KMS-11 (cell line): Measurements from ENCODE around the gene CTH.
"Not testable (repeated sequence)": the region's sequence is repeated elsewhere in the genome, so short reads cannot be mapped to it uniquely, and the experiment has no call there.

Experiments used
- H2AFZ ChIP-seq: fragments of 200-600 bp; sonication (generic); 2 replicates; pipeline ENCODE4 v1.6.1; 2016; ENCODE audit warnings: antibody characterized with exemption, mixed run types, low read depth
- H3K27ac ChIP-seq: fragments of 200-600 bp; sonication (generic); 2 replicates; pipeline ENCODE4 v1.6.1; 2016; ENCODE audit warnings: mild to moderate bottlenecking, mixed run types
- H3K27me3 ChIP-seq: fragments of 200-600 bp; sonication (generic); 2 replicates; pipeline ENCODE4 v1.6.1; 2017; ENCODE audit warnings: mild to moderate bottlenecking, low read depth, mixed run types, moderate library complexity; ENCODE audit not compliant: insufficient read depth
- H3K36me3 ChIP-seq: fragments of 200-600 bp; sonication (generic); 2 replicates; pipeline ENCODE4 v1.6.1; 2017; ENCODE audit warnings: mild to moderate bottlenecking, mixed run types; ENCODE audit not compliant: insufficient read depth
- H3K4me1 ChIP-seq: fragments of 200-600 bp; sonication (generic); 2 replicates; pipeline ENCODE4 v1.6.1; 2016; ENCODE audit warnings: mild to moderate bottlenecking, low read depth, mixed run types; ENCODE audit not compliant: poor library complexity, severe bottlenecking
- H3K4me2 ChIP-seq: fragments of 200-600 bp; sonication (generic); 2 replicates; pipeline ENCODE4 v1.7.0; 2016; ENCODE audit warnings: mild to moderate bottlenecking, mixed run types
- H3K4me3 ChIP-seq: fragments of 200-600 bp; sonication (generic); IDR thresholded peaks from 2 replicates; pipeline ENCODE4 v1.6.1; 2017; ENCODE audit warnings: low read depth, low read length, mixed read lengths; ENCODE audit not compliant: insufficient read depth
- H3K79me2 ChIP-seq: fragments of 200-600 bp; sonication (generic); 2 replicates; pipeline ENCODE4 v1.6.1; 2016; ENCODE audit warnings: low read depth, mixed run types; ENCODE audit not compliant: insufficient read depth
- H3K9ac ChIP-seq: fragments of 200-600 bp; sonication (generic); 2 replicates; pipeline ENCODE4 v1.6.1; 2016; ENCODE audit warnings: mild to moderate bottlenecking, mixed run types
- H4K20me1 ChIP-seq: fragments of 200-600 bp; sonication (generic); 2 replicates; pipeline ENCODE4 v1.6.1; 2016; ENCODE audit warnings: mild to moderate bottlenecking, mixed run types; ENCODE audit not compliant: insufficient read depth
- CTCF ChIP-seq: fragments of 200-600 bp; sonication (generic); conservative IDR thresholded peaks from 2 replicates; pipeline ENCODE4 v1.6.1; 2017; ENCODE audit warnings: low read depth, mild to moderate bottlenecking, antibody characterized with exemption, low read length, moderate library complexity, mixed read lengths

The CTH gene

DNA sequence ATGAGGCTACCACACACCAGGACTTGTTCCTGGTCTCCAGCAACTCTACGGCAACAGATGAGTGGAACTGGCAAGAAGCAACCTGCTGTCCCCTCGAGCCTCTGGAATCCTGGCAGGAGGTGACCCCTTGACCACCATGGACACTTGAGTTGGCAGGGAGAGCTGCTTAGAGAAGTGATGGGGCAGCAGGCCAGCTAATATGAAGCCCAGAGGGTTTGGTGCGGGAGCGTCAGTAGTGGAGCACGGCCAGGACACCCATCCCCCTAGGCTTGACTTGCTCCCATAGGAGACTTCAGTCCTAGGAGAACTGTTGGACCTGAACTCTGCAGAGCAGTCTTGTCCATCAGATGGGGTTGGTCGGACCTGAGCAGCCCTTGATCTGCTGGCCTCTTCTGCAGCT is 56.5 kb downstream of the CTH start:
- no peaks in the 10 kb centered on the region for H4K20me1 ChIP-seq
- H2AFZ ChIP-seq: no peak overlapping the region
- no peaks in the 10 kb centered on the region for H3K36me3 ChIP-seq
- no peaks in the 10 kb centered on the region for H3K79me2 ChIP-seq
- H3K27me3 ChIP-seq: no peaks in the 10 kb centered on the region
- H3K4me3 ChIP-seq: no peak overlapping the region
- H3K27ac ChIP-seq: no peak overlapping the region
- H3K4me1 ChIP-seq: no peaks in the 10 kb centered on the region
- no peak overlapping the region for H3K4me2 ChIP-seq
- no peak for TF ChIP-seq CTCF
- H3K9ac ChIP-seq: no peak overlapping the region

DNA sequence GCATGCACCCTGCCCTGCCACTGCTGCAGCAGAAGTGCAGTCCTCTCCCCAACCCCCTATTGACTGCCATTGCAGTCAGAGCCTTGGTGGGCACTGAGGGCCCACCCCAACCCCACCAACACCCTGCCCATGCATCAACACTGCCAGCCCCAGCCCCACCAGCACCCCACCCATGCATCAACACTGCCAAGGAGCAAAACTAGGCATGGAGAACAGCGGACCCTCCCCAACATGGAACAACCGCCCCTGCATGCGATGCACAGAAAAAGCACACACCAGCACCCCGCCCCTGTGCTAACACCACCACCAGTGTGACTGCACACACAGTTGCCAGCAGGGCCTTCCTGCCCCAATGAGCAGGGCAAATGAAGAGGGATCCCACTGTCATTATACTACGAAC is 57.1 kb downstream of the CTH start:
- Histone ChIP-seq H3K27ac (no peak overlapping the region), H3K9ac (no peak overlapping the region), H3K4me1 (no peaks in the 10 kb centered on the region), H3K4me3 (no peak overlapping the region), H3K79me2 (no peaks in the 10 kb centered on the region), H3K27me3 (no peaks in the 10 kb centered on the region), H2AFZ (no peak overlapping the region), H4K20me1 (no peaks in the 10 kb centered on the region), H3K4me2 (no peak overlapping the region), H3K36me3 (no peaks in the 10 kb centered on the region)
- TF ChIP-seq CTCF: no peak

GRCh38 chr1:70469184-70469583 is 58.1 kb downstream of the CTH start:
- H2AFZ ChIP-seq, H3K4me2 ChIP-seq, H3K79me2 ChIP-seq, H3K36me3 ChIP-seq, H3K27me3 ChIP-seq, H3K4me1 ChIP-seq, H3K4me3 ChIP-seq, H4K20me1 ChIP-seq, H3K27ac ChIP-seq, H3K9ac ChIP-seq: not testable (repeated sequence)

GRCh38 chr1:70475023-70475422 is 64.0 kb downstream of the CTH start:
- no peak overlapping the region for H3K27ac ChIP-seq
- H3K27me3 ChIP-seq: no peaks in the 10 kb centered on the region
- H4K20me1 ChIP-seq: no peaks in the 10 kb centered on the region
- no peaks in the 10 kb centered on the region for H3K4me1 ChIP-seq
- H2AFZ ChIP-seq: no peak overlapping the region
- H3K9ac ChIP-seq: no peak overlapping the region
- H3K4me2 ChIP-seq: no peak overlapping the region
- H3K79me2 ChIP-seq: no peaks in the 10 kb centered on the region
- H3K36me3 ChIP-seq: no peaks in the 10 kb centered on the region
- TF ChIP-seq CTCF: no peak
- H3K4me3 ChIP-seq: no peak overlapping the region

GRCh38 chr1:70477090-70477489 is 66.0 kb downstream of the CTH start:
- Histone ChIP-seq H3K36me3 (no peaks in the 10 kb centered on the region), H3K9ac (no peak overlapping the region), H4K20me1 (no peaks in the 10 kb centered on the region), H3K4me1 (no peaks in the 10 kb centered on the region), H3K4me2 (no peak overlapping the region), H3K4me3 (no peak overlapping the region), H3K27ac (no peak overlapping the region), H2AFZ (no peak overlapping the region), H3K27me3 (no peaks in the 10 kb centered on the region), H3K79me2 (no peaks in the 10 kb centered on the region)
- no peak for TF ChIP-seq CTCF

DNA sequence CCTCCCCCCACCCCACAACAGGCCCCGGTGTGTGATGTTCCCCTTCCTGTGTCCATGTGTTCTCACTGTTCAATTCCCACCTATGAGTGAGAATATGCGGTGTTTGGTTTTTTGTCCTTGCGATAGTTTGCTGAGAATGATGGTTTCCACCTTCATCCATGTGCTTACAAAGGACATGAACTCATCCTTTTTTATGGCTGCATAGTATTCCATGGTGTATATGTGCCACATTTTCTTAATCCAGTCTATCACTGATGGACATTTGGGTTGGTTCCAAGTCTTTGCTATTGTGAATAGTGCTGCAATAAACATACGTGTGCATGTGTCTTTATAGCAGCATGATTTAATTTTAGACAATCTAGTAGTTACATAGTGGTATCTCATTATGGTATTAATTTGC is 66.8 kb downstream of the CTH start:
- H3K27ac ChIP-seq, H3K9ac ChIP-seq, H3K79me2 ChIP-seq, H3K4me3 ChIP-seq, H4K20me1 ChIP-seq, H3K4me2 ChIP-seq, H3K27me3 ChIP-seq, H2AFZ ChIP-seq, H3K4me1 ChIP-seq, H3K36me3 ChIP-seq: not testable (repeated sequence)
